Stomach smooth muscle (tissue), 2 donors: ENCODE results near the gene OR4C11.

Source experiments
- H3K27ac ChIP-seq: one replicate; pipeline ENCODE4 v1.7.0; 2013; ENCODE audit warnings: mild to moderate bottlenecking, low read length, inconsistent platforms
- H3K27me3 ChIP-seq, 2 donors: one replicate each; pipeline ENCODE4 v1.7.0; 2013; ENCODE audit warnings: low read length in 2 of 2; ENCODE audit not compliant: insufficient read depth in 2 of 2, control insufficient read depth in 1 of 2
- H3K36me3 ChIP-seq, 2 donors: one replicate each; pipeline ENCODE4 v1.7.0; 2013; ENCODE audit warnings: low read length in 2 of 2; ENCODE audit not compliant: control insufficient read depth in 2 of 2, insufficient read depth in 2 of 2
- H3K4me1 ChIP-seq: one replicate; pipeline ENCODE4 v1.7.0; 2013; ENCODE audit warnings: low read length; ENCODE audit not compliant: control insufficient read depth, insufficient read depth
- H3K4me3 ChIP-seq, 2 donors: one replicate each; pipeline ENCODE4 v1.7.0; 2013; ENCODE audit warnings: low read length in 2 of 2
- H3K9ac ChIP-seq, 2 donors: one replicate each; pipeline ENCODE4 v1.7.0; 2013; ENCODE audit warnings: low read length in 2 of 2, mild to moderate bottlenecking in 1 of 2
- H3K9me3 ChIP-seq, 2 donors: one replicate each; pipeline ENCODE4 v1.7.0; 2013; ENCODE audit warnings: low read length in 2 of 2; ENCODE audit not compliant: control insufficient read depth in 2 of 2
- donor health status: healthy.
- donor health status: Pancreatic carcinoma.

The OR4C11 gene

GRCh38 chr11:55607545-55607944 is at the start of gene OR4C11:
OR4C11 (minus strand) TSS chr11:55607645; CDS start chr11:55604373, 3,272 bp downstream.
- Histone ChIP-seq H3K9me3 (no peaks in the 10 kb centered on the region), H3K4me3 (no peak within 1 kb of the TSS), H3K9ac (no peak within 1 kb of the TSS), H3K27ac (no peak within 1 kb of the TSS), H3K36me3 (no peaks in the 10 kb centered on the region), H3K4me1 (no peaks in the 10 kb centered on the region), H3K27me3 (no peaks in the 10 kb centered on the region)

GRCh38 chr11:55655096-55655495 is 47.7 kb upstream of the OR4C11 start:
- no peaks in the 10 kb centered on the region for H3K27me3 ChIP-seq

GRCh38 chr11:55652560-55652959 is 45.1 kb upstream of the OR4C11 start:
- Histone ChIP-seq H3K27me3 (no peaks in the 10 kb centered on the region), H3K9ac (no peak overlapping the region), H3K4me1 (no peaks in the 10 kb centered on the region), H3K36me3 (no peaks in the 10 kb centered on the region), H3K9me3 (no peaks in the 10 kb centered on the region), H3K4me3 (no peak overlapping the region), H3K27ac (no peak overlapping the region)

More at GRCh38 chr11:55655096-55655495, 47.7 kb upstream of the OR4C11 start:
- no peaks in the 10 kb centered on the region for H3K36me3 ChIP-seq
- H3K9me3 ChIP-seq = no peaks in the 10 kb centered on the region
- H3K4me1 ChIP-seq = no peaks in the 10 kb centered on the region
- H3K4me3 ChIP-seq = no peak overlapping the region
- no peak overlapping the region for H3K9ac ChIP-seq
- no peak overlapping the region for H3K27ac ChIP-seq

GRCh38 chr11:55648027-55648426 is 40.6 kb upstream of the OR4C11 start, which contains the start of gene OR4S2:
OR4S2 (plus strand) TSS chr11:55648327; CDS start chr11:55650904, 2,577 bp downstream.
- no peak within 1 kb of the TSS for H3K9ac ChIP-seq
- no peak within 1 kb of the TSS for H3K4me3 ChIP-seq
- H3K4me1 ChIP-seq = no peaks in the 10 kb centered on the region
- no peaks in the 10 kb centered on the region for H3K27me3 ChIP-seq
- no peaks in the 10 kb centered on the region for H3K36me3 ChIP-seq
- H3K9me3 ChIP-seq = no peaks in the 10 kb centered on the region
- no peak within 1 kb of the TSS for H3K27ac ChIP-seq

GRCh38 chr11:55634813-55635212 is 27.4 kb upstream of the OR4C11 start, which contains the start of gene OR4P4:
OR4P4 (plus strand) TSS chr11:55635113.
- H3K27ac ChIP-seq = no peak within 1 kb of the TSS
- no peaks in the 10 kb centered on the region for H3K4me1 ChIP-seq
- no peaks in the 10 kb centered on the region for H3K36me3 ChIP-seq
- H3K27me3 ChIP-seq = no peaks in the 10 kb centered on the region
- H3K4me3 ChIP-seq = no peak within 1 kb of the TSS
- no peak within 1 kb of the TSS for H3K9ac ChIP-seq
- H3K9me3 ChIP-seq = no peaks in the 10 kb centered on the region

GRCh38 chr11:55624531-55624930 is 17.1 kb upstream of the OR4C11 start:
- Histone ChIP-seq H3K9me3 (no peaks in the 10 kb centered on the region), H3K27me3 (no peaks in the 10 kb centered on the region), H3K4me1 (no peaks in the 10 kb centered on the region), H3K9ac (no peak overlapping the region), H3K36me3 (no peaks in the 10 kb centered on the region), H3K4me3 (no peak overlapping the region), H3K27ac (no peak overlapping the region)

- Histone ChIP-seq H3K4me3 (no peak overlapping the region), H3K9ac (no peak overlapping the region), H3K9me3 (no peaks in the 10 kb centered on the region), H3K27ac (no peak overlapping the region), H3K4me1 (no peaks in the 10 kb centered on the region), H3K27me3 (no peaks in the 10 kb centered on the region), H3K36me3 (no peaks in the 10 kb centered on the region)
These were observed 34.9 kb downstream of the OR4C11 start for GRCh38 chr11:55572548-55572947.

- H3K27me3 ChIP-seq = no peaks in the 10 kb centered on the region
These were observed 35.6 kb downstream of the OR4C11 start, which contains the start of gene OR4C16 for GRCh38 chr11:55571828-55572227. OR4C16 (plus strand) TSS chr11:55572128; CDS start chr11:55572128, 0 bp downstream.

GRCh38 chr11:55554169-55554568 is 53.3 kb downstream of the OR4C11 start, which contains the start of gene OR4C15:
OR4C15 (plus strand) TSS chr11:55554469; CDS start chr11:55554469, 0 bp downstream.
- Histone ChIP-seq H3K9me3 (peaks cover 0 to 2% of the 10 kb centered on the region in 2 donors), H3K27ac (no peak within 1 kb of the TSS), H3K9ac (no peak within 1 kb of the TSS), H3K36me3 (no peaks in the 10 kb centered on the region), H3K4me1 (no peaks in the 10 kb centered on the region), H3K4me3 (no peak within 1 kb of the TSS), H3K27me3 (no peaks in the 10 kb centered on the region)

More at GRCh38 chr11:55571828-55572227, 35.6 kb downstream of the OR4C11 start, which contains the start of gene OR4C16:
- no peak within 1 kb of the TSS for H3K27ac ChIP-seq
- H3K9ac ChIP-seq = no peak within 1 kb of the TSS
- H3K4me1 ChIP-seq = no peaks in the 10 kb centered on the region
- no peaks in the 10 kb centered on the region for H3K36me3 ChIP-seq
- H3K9me3 ChIP-seq = no peaks in the 10 kb centered on the region
- H3K4me3 ChIP-seq = no peak within 1 kb of the TSS
